Thyroid gland (tissue), 4 donors: ENCODE measurements around the gene MARCHF9.

Experiments
- CTCF ChIP-seq, 6 experiments: fragments of 200-600 bp in 3 of 6; fragments of 450-650 bp in 3 of 6; sonication (generic) in 3 of 6; IDR thresholded peaks; one replicate each; pipeline ENCODE4 v1.5.1; 2016 to 2019; ENCODE audit warnings: antibody characterized with exemption in 6 of 6, mild to moderate bottlenecking in 2 of 6, inconsistent platforms in 1 of 6, moderate library complexity in 1 of 6
- POLR2A ChIP-seq, 2 donors: fragments of 450-650 bp; IDR thresholded peaks; one replicate each; pipeline ENCODE4 v1.6.1; 2017; ENCODE audit warnings: antibody characterized with exemption in 2 of 2, mild to moderate bottlenecking in 2 of 2, moderate library complexity in 1 of 2

DNA sequence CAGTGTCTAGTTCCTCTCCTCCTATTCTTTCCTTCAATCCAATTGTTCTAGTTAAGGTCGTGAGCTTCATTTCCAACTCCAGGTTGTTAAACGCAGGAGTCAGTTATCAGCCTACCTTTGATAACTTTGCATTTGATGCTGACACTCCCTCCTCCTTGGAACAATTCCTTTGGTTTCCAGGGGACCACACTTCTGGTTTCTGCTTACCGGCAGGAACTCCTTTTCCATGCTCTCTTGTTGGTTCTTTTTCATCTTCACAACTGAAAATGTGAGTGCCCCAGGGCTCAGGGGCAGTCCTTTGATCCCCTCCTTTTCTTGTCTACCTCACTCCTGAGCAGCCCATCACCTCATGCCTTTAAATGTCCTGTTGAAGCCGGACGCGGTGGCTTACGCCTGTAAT lies 22.5 kb downstream of the MARCHF9 start:
- TF ChIP-seq CTCF (IDR thresholded peaks at IDR 0.05) (no peak), POLR2A (IDR thresholded peaks at IDR 0.05) (no peak)
